AG09309 (cell line): ENCODE measurements around the gene PFKL.

ENCODE experiments used
- DNase-seq: peaks from one replicate; pipeline ENCODE4 v3.0.0-alpha.2; 2010; ENCODE audit warnings: low read depth
- H3K4me3 ChIP-seq: 2 replicates; pipeline ENCODE4 v1.5.1; 2011; ENCODE audit warnings: mild to moderate bottlenecking, low read depth, low read length, moderate library complexity; ENCODE audit not compliant: control insufficient read depth
- TF ChIP-seq, protein P1 (sequence below): IDR thresholded peaks from 2 replicates; pipeline ENCODE4 v1.5.1; 2011; ENCODE audit warnings: mild to moderate bottlenecking, low read depth, low read length, inconsistent platforms; ENCODE audit not compliant: insufficient read depth, control insufficient read depth; ENCODE audit errors: missing control alignments

Gene PFKL

DNA sequence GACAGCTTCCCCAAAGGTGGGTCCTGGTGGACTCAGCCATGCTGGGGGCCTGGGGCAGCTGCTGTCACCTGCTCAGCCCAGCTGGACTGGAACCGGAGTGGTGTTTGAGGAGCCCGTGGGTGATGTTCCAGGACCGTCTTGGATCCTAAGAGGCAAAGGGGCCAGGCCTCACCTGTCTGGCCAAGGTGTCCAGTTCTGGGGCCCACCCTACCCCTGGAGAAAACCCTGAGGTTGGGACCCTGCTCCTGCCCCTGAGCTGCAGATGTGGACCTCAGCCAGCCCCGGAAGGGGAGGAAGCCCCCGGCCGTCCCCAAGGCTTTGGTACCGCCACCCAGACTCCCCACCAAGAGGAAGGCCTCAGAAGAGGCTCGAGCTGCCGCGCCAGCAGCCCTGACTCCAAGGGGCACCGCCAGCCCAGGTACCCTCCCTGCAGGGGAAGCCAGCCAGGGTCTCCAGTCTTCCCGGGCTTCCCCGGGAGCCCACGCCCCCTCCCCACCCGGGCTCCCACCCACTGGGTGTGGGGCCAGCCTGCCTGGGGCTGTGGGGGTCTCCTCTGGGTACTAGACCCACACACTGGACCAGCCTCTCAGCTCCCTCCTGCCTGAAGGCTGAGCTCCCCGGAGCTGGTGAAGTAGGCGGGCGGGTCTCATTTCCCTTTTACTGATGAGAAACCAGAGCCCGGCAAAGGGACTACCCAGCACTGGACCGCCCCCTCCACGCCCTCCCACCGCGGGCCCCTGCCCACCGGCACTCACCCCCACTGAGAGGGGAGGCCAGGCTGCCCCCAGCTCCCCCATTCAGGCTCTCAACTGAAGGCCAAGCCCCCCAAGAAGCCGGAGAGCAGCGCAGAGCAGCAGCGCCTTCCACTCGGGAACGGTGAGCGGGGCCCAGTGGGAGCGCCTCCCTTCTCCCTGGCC, 12.9 kb upstream of the PFKL start:
- TF ChIP-seq, protein P1, sequence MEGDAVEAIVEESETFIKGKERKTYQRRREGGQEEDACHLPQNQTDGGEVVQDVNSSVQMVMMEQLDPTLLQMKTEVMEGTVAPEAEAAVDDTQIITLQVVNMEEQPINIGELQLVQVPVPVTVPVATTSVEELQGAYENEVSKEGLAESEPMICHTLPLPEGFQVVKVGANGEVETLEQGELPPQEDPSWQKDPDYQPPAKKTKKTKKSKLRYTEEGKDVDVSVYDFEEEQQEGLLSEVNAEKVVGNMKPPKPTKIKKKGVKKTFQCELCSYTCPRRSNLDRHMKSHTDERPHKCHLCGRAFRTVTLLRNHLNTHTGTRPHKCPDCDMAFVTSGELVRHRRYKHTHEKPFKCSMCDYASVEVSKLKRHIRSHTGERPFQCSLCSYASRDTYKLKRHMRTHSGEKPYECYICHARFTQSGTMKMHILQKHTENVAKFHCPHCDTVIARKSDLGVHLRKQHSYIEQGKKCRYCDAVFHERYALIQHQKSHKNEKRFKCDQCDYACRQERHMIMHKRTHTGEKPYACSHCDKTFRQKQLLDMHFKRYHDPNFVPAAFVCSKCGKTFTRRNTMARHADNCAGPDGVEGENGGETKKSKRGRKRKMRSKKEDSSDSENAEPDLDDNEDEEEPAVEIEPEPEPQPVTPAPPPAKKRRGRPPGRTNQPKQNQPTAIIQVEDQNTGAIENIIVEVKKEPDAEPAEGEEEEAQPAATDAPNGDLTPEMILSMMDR = no peak
- no peak overlapping the region for H3K4me3 ChIP-seq
- DNase-seq = no peak

DNA sequence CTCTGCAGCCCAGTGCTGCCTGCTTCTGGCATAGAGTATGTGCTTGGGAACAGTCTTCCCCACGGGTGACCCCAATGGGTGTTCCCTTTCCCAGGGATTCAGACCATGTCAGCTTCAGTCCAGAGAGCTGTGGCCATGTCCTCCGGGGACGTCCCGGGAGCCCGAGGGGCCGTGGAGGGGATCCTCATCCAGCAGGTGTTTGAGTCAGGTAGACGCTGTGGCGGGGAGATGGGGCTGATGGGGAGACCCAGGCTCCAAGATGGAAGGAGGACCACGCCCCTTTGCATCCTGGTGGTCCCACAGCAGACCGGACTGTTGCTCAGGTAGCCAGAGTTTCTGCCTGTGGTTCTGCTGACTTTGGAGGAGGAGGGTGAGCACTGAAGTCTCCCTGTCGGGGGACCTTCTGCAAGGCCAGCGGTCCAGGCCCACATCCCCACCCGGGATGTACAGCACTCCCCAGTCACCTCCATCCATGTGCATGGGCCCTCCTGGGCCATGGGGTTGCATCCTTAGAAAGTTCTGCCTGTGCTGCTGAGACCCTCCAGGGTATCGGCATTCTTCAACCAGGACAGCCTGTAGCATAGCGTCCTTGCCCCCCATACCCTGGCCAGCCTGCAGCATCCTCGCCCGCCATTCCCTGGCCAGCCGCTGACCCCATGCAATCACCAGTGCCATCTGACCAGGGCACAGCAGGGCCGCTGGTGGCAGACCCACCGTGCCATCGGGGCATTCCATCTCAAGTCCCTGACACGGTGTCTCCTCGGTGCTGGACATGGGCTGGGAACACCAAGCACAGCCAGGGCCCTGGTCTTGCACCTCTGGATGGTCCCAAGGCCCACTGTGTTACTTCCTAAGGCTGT, 11.4 kb upstream of the PFKL start:
- no peak for DNase-seq

DNA sequence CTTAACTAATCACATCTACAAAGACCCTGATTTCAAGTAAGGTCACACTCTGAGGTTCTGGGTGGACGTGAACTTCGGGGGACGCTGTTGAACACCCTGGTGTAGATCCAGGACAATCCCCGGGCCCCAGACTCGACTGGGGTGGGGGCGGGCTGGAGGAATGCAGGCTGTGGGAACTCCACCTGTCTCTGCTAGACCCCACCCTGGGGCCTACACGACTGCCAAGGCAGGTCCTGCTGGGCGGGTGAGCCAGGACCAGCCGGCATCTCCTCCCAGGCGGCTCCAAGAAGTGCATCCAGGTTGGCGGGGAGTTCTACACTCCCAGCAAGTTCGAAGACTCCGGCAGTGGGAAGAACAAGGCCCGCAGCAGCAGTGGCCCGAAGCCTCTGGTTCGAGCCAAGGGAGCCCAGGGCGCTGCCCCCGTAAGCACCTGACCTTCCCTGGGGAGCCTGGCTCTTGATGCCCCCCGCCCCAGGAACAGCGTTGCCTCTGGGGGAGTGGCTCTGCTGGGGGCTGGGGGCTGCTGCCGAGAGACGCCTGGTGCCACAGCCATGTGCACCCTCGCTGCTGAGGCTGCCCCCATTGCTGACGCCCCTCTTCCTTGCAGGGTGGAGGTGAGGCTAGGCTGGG, 10.4 kb upstream of the PFKL start:
- TF ChIP-seq, protein P1 = no peak
- no peak overlapping the region for H3K4me3 ChIP-seq
- no peak for DNase-seq

More for the DNA sequence above, 11.4 kb upstream of the PFKL start:
- no peak overlapping the region for H3K4me3 ChIP-seq
- TF ChIP-seq, protein P1 = no peak

DNA sequence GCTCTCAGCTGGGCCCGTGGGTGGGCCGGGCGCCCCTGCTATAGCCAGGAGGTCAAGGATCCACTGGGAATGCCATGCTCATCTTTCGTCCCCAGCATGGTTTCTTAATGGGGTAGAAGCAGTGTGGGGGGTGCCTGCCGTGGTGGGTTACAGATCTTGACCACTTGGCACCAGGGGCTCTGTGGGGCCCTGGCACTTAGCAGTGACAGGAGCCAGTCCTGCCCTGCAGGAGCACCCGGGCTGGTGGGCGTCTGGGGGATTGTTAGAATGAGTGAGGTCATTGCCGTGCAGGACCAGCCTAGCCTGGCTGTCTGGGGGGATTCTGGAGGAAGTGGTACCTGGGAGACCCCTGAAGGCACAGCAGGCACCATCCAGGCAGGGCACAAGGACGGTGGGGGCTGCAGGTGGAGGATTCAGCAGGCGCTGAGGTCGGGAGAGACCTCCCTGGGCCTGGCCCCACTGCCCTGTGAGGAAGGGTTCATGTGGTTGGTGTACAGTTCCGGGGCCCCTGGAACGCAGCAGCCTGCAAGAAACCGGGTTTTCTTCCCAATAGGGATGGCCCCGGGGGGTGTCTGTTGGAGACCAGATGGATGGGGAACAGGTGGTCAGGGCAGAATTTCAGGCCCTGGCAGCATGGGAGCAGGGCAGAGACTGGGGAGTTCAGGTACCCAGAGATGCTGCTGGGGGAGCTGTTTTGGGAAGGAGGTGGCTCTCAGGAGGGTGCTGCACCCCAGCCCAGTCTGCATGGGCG, 9.4 kb upstream of the PFKL start:
- DNase-seq = no peak
- TF ChIP-seq, protein P1 = no peak
- no peak overlapping the region for H3K4me3 ChIP-seq

GRCh38 chr21:44291078-44291935, 8.5 kb upstream of the PFKL start:
- TF ChIP-seq, protein P1 = no peak
- no peak overlapping the region for H3K4me3 ChIP-seq
- no peak for DNase-seq
